GM18907 (cell line): ENCODE data around the gene DUOXA1.
"Not testable (repeated sequence)": the region's sequence is repeated elsewhere in the genome, so short reads cannot be mapped to it uniquely, and the experiment has no call there.

Source experiments
- ATAC-seq: cut with Tn5 transposase; IDR thresholded peaks from one replicate; pipeline ENCODE4 v1.9.1; 2021; ENCODE audit warnings: mild to moderate bottlenecking, moderate library complexity; ENCODE audit not compliant: unreplicated experiment

Gene DUOXA1

GRCh38 chr15:45093622-45094357, 35.9 kb downstream of the DUOXA1 start:
- ATAC-seq: no peak

DNA sequence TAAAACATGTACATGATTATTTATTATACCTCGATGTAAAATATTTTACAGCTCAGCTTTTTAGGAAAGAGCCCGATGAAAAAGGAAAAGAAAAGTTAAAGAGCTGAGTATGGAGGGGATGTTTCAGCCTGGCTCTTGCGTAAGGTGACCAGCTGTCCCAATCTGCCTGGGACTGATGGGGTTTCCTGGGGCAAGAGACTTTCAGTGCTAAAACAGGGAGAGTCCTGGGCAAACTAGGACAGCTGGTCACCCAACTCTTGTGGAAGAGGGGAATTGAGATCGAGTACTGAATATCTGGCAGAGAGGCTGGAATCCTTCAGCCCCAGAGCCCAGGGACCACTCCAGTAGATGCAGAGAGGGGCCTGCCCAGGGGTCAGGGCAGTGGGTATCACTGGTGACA, 36.7 kb downstream of the DUOXA1 start:
- ATAC-seq: no peak

- no peak for ATAC-seq
Measured at GRCh38 chr15:45091576-45091975, 38.1 kb downstream of the DUOXA1 start.

DNA sequence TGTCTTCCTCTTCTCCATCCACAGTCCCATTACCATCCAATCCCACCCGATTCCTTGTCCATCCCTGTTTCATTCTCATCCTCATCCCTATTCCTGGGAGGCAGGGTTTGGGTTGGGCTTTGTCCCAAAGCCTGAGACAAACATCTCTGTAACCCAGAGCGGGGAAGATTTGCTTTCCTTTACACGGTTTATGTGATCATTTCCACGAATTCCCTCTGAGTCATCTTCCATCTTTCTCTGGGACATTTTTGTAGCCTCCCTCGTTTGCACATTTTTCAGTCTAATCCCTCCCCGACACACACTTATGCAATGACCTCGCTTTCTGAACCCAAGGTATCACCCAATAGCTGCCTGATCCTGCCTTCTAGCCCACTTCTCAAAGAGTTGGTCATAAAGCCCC, 38.5 kb downstream of the DUOXA1 start:
- ATAC-seq: no peak

GRCh38 chr15:45089712-45090373, 39.8 kb downstream of the DUOXA1 start:
- ATAC-seq: no peak

DNA sequence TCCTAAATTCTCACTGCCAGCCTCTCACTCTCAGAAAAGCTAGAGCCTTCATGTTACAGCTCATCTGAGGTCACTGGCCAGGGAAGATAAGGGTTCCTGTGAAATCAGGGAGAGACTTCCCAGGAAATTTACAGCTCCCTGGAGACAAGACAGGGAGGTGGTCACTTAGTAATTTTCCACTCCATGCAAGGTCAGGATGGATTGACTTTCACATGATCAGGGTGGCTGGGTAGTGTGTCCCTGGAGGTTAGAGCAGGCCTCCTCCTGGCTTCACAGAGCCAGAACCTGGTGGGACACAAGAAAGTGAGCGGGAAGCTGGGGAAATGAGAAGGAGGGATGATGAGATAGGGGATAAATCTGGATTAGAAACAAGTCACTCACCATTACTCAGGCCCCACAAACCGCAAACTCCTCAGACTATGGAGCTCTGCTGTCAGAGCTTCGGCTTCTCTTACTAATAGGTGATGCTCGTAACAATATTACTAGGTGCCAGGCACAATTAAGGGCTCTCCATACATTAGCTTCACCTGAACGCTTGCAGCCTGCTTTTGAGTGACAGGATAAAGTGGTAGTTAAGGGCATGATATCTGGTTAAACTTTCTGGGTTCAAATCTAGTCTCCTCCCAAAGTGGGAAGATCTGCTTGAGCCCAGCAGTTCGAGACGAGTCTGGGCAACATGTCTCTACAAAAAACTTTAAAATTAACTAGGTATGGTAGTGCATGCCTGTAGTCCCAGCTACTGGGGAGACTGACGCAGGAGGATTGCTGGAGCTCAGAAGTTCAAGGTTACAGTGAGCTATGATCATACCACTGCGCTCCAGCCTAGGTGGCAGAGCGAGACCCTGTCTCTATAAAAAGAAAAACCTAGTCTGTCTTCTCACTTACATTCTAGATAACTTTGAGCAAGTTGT, 40.6 kb downstream of the DUOXA1 start:
- ATAC-seq: no peak

DNA sequence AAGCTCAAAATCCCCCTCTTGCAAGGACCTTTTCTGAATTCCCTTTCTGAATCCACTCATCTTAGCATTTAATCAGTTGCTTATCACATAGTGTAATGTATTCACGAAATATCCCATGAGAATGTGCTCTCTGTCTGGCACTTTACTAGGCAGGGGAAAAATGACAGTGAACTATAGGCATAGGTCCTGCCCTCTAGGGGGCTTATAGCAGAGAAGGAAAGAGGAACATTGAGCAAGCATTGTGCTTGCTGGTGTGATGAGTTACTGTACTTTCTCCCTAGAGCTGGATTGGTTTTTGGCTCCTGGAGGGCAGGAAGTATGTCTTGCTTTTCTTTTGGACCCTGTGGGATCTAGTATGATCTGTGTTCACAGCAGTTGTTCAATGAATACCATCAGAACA, 42.2 kb downstream of the DUOXA1 start:
- no peak for ATAC-seq

- no peak for ATAC-seq
Measured at GRCh38 chr15:45084163-45084562, 45.5 kb downstream of the DUOXA1 start.

DNA sequence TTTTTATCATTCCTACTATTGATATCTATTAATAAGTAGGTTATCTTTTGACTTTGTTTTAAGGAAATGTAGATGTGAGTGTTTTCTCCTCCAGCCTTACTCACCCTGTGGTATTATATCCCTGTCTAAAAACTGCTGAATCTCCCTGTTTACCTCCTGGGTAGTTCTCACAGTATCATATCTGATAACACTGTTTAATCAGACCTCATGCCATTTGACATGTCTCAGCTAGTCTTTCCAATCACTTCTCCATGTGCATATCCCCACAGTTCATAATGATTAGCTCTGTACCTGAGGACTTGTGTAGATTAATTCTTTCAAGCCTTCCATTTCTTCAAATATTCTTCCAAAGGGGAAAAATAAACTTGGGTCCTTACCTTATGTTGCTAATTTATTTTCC, 46.5 kb downstream of the DUOXA1 start:
- ATAC-seq: no peak

GRCh38 chr15:45082412-45082811, 47.3 kb downstream of the DUOXA1 start:
- ATAC-seq: not testable (repeated sequence)

- ATAC-seq: not testable (repeated sequence)
Measured at GRCh38 chr15:45080593-45080992, 49.1 kb downstream of the DUOXA1 start.

DNA sequence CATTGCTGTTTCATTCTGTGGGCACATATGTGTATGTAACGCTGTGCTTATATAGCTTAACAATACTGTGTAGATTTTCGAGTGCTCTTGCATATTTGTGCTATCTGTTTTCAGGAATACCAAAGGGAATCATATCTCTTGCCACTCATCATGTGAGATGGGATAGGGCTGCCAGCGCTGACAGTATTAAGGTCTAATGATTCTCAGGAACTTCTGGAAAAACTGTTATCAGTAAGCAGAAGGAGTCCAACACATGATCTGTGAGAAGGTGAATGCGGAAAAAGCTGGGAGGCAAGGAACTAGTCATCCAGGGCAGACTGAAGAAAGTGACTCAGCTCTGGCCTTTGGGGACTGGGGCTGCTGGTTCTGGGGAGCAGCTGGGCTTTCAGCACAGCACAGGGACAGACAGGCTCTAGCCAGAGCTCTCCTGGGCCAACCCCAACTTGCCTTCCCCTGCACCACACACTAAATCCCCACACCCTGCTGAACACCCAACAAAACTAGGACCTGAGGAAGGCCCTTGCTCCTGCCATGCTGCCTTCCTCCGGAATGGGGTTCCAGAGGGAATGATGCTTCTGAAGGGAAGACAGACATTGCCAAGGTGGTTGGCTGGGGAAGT, 49.9 kb downstream of the DUOXA1 start:
- not testable (repeated sequence) for ATAC-seq

DNA sequence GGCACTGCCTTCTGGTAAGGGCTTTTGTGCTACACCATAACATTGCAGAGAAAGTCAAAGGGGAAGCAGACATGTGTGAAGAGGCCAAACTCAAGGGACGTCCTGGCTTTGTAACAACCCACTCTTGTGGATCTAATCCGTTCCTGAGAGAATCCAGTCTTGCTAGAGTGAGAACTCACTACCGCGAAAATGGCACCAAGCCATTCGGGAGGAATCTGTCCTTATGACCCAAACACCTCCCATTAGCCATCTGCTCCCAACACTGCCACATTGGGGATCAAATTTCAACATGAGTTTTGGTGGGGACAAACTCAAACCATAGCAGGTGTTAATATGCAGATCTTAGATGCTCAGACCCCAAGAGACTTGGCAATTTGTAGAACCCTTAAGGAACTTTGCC, 50.5 kb downstream of the DUOXA1 start:
- not testable (repeated sequence) for ATAC-seq

- not testable (repeated sequence) for ATAC-seq
Measured at GRCh38 chr15:45077391-45077790, 52.3 kb downstream of the DUOXA1 start.

DNA sequence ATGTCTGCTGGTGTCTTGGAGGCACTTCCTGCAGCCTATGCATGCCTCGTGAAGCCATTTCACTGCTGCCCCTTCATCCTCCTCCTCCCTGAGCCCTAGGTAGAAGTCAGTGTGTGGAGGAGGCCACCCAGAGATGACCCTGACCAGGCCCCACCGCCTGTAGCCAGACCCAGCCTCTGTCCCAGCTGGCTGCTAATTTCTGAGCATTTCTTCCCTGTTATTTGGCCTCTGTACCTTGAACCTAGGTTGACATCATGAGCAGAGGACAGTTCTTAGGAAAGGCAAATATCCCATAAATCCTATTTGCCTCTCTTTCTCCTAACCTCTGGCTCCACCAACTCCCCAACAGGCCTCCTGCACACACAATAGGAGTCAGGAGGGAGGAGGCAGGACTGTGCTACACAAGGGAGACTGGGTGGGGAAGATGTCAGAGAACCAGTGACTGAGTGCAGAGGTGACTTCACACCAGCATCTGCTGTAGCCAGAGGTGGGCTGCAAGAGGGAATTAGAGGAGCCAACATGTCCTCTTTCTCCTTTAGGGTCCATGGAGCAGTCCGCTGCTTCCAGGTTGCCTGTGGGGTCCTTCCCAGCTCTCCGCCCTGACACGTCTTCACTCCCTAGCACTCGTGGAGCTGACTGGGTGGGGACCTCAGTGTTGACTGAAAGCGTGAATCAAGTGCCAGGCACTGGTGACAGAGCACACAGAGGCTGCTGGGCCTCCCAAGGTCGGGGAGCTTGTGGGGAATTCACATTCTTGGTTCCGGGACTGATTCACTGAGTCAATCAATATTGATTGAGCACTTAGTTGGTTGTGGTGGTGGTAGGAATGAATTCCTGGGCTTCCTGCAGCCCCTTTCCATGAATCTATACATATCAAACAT, 54.0 kb downstream of the DUOXA1 start:
- not testable (repeated sequence) for ATAC-seq

DNA sequence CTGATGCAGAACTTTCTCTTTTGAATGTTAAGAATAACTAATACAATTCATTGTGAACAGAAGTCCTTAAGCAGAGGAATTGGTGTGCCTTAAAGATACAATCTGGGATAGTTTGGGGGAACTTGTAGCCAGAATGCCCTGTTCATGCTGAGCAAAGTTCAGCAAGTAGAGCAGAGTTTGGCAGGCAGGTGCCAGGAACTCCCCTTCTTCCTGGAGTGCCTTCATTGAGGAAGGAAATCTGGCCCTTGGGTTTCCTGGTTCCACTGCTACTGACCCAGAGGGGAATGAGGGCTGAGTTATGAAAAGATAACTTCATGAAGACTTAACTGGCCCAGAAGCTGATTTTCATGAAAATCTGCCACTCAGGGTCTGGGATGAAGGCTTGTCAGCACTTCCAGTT, 56.1 kb downstream of the DUOXA1 start:
- ATAC-seq: not testable (repeated sequence)

DNA sequence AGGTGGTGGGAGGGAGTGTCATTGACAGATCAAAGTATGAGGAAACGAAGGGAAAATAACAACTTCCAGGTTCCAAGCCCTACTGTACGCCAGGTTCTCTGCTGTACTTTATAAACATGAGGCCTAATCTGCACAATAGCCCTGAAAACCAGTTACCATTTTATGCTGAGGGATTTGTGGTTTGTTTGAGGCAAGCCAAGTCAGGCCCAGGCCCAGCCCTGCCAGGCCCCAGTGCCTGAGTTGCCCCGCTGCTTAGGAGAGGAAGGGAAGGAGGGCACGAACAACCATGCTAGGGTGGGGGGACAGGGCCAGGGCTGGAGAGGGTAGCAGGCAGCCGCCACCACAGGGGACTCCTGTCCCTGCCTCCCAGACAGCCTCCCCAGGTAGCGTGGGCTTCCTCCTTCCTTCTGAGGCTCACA, 59.7 kb downstream of the DUOXA1 start:
- ATAC-seq: not testable (repeated sequence)
